ENCODE measurements around the gene ELP2. TPM values are rescaled to one million over a fixed set of nuclear protein-coding genes. Genes with fewer than 3 reads are reported as not detected.

The ELP2 gene
- total and polyA plus RNA-seq, 2 of the 8 experiments (the other 6 are each of a cell fraction or from before 2014, with no cell fraction given) = 55.8 to 165 TPM

- Histone ChIP-seq H3K27me3 (replicated peaks in 1 of 4; ENCODE audit: control insufficient read depth in 3 of 4, extremely low read depth in 1 of 4, insufficient read depth in 3 of 4, low read length in 3 of 4) (no peaks in the 10 kb centered on the region; a peak in 1 of 7 replicates), H3K4ac (replicated peaks; ENCODE audit: insufficient read length, low read depth, low read length) (peak overlapping the region; percentile 14), H3K9ac (replicated peaks in 1 of 4; ENCODE audit: extremely low read depth in 1 of 4, low read depth in 3 of 4, low read length in 3 of 4) (no peak overlapping the region), H3K23me2 (ENCODE audit: low read depth, low read length) (no peaks in the 10 kb centered on the region), H2AK5ac (ENCODE audit: low read depth, low read length) (no peak overlapping the region), H3K4me3 (ENCODE audit: extremely low read depth in 1 of 4, insufficient read depth in 2 of 4, low read depth in 3 of 4, low read length in 4 of 4) (no peak overlapping the region), H2AFZ (ENCODE audit: low read length) (no peak overlapping the region), H4K20me1 (replicated peaks in 1 of 2; ENCODE audit: control insufficient read depth in 1 of 2, insufficient read depth in 2 of 2, low read length in 2 of 2) (no peaks in the 10 kb centered on the region), H2BK12ac (ENCODE audit: low read depth, low read length) (no peak overlapping the region), H4K8ac (ENCODE audit: extremely low read depth, insufficient read depth, low read length) (no peak overlapping the region), H2BK120ac (replicated peaks; ENCODE audit: low read depth, low read length) (no peak overlapping the region), H3K18ac (ENCODE audit: extremely low read depth, low read length) (no peak overlapping the region), H3K56ac (replicated peaks; ENCODE audit: insufficient read length, low read depth, low read length) (no peak overlapping the region), H3K36me3 (ENCODE audit: control insufficient read depth in 2 of 4, insufficient read depth in 4 of 4, low read length in 3 of 4) (no peaks in the 10 kb centered on the region), H3K9me3 (ENCODE audit: insufficient read depth in 2 of 2, low read depth in 1 of 2, low read length in 1 of 2) (no peaks in the 10 kb centered on the region), H3K14ac (ENCODE audit: insufficient read length) (no peak overlapping the region), H2BK5ac (ENCODE audit: low read depth, low read length) (no peak overlapping the region), H2BK20ac (ENCODE audit: low read length) (no peak overlapping the region), H2BK15ac (ENCODE audit: low read length) (no peak overlapping the region), H4K91ac (replicated peaks; ENCODE audit: insufficient read length, low read length) (no peak overlapping the region), H4K5ac (ENCODE audit: insufficient read length, low read depth, low read length) (no peak overlapping the region), H3K23ac (ENCODE audit: insufficient read length) (no peak overlapping the region), H3K27ac (ENCODE audit: low read depth, low read length) (no peak overlapping the region), H3K79me2 (ENCODE audit: control insufficient read depth in 1 of 2, insufficient read depth in 2 of 2, low read length in 2 of 2) (no peaks in the 10 kb centered on the region), H3K4me1 (replicated peaks in 1 of 4; ENCODE audit: control insufficient read depth in 3 of 4, insufficient read depth in 4 of 4, low read length in 3 of 4) (no peaks in the 10 kb centered on the region; a peak in 1 of 7 replicates), H3K79me1 (ENCODE audit: low read depth, low read length) (no peaks in the 10 kb centered on the region), H3K4me2 (ENCODE audit: insufficient read depth in 1 of 2, low read depth in 2 of 2, low read length in 2 of 2) (no peak overlapping the region)
- FAIRE-seq = no peak
- DNase-seq (ENCODE audit: low read depth in 1 of 2, low spot score in 2 of 2) = no peak
- POLR2A ChIA-PET (ENCODE audit: partially characterized antibody) = no interaction called here
- WGBS, 2 experiments (ENCODE audit: extremely low coverage in 1 of 2, insufficient coverage in 1 of 2, insufficient read length in 1 of 2, insufficient replicate concordance in 2 of 2, low coverage in 1 of 2, low lambda C conversion rate in 2 of 2, missing lambda C conversion rate in 1 of 2) = 88% methylated on average over 3 of the region's 3 CpGs; no CpG with 5 or more reads in 1 of the 2 experiments
- CTCF ChIA-PET (ENCODE audit: partially characterized antibody) = interaction anchor here (0.7 to 2.9 kb wide), 17 partner anchors 9 to 440 kb away, joined by 3 to 25 read pairs (median 4); partner anchors contain the start of genes ELP2 and SLC39A6
- TF ChIP-seq KDM4A (IDR thresholded peaks at IDR 0.05; ENCODE audit: low read depth, low read length, severe bottlenecking) (no peak), SP4 (IDR thresholded peaks at IDR 0.05; ENCODE audit: low read length) (no peak), POU5F1 (IDR thresholded peaks at IDR 0.05; ENCODE audit: low read depth, low read length) (no peak), HDAC6 (IDR thresholded peaks at IDR 0.05; ENCODE audit: low read depth, low read length) (no peak), FOSL1 (IDR thresholded peaks at IDR 0.05; ENCODE audit: insufficient read depth, low read depth, low read length) (no peak), POLR2AphosphoS5 (IDR thresholded peaks at IDR 0.05; ENCODE audit: low read depth, low read length) (no peak), SAP30 (IDR thresholded peaks at IDR 0.05; ENCODE audit: insufficient read depth, insufficient replicate concordance, low read length) (no peak), GABPA (IDR thresholded peaks at IDR 0.05; ENCODE audit: borderline replicate concordance, insufficient read depth, low read length) (no peak), MAX (IDR thresholded peaks at IDR 0.05) (no peak), RBBP5 (IDR thresholded peaks at IDR 0.05; ENCODE audit: borderline replicate concordance, low read depth, low read length) (no peak), HDAC2 (IDR thresholded peaks at IDR 0.05; ENCODE audit: borderline replicate concordance in 1 of 2, low read depth in 2 of 2, low read length in 2 of 2) (no peak), GTF2F1 (IDR thresholded peaks at IDR 0.05; ENCODE audit: borderline replicate concordance, low read depth, low read length) (no peak), CREB1 (IDR thresholded peaks at IDR 0.05) (no peak), RFX5 (IDR thresholded peaks at IDR 0.05; ENCODE audit: borderline replicate concordance, low read depth, low read length) (no peak), KDM5A (IDR thresholded peaks at IDR 0.05; ENCODE audit: low read length) (no peak)
These were observed 35.3 kb upstream of the ELP2 start for GRCh38 chr18:36094431-36094830.
